H9 (cell line): ENCODE results near the gene NFATC1. TPM values are rescaled to one million over a fixed set of nuclear protein-coding genes. Genes with fewer than 3 reads are reported as not detected.

Experiments used
- DNase-seq: peaks from one replicate; pipeline ENCODE4 v3.0.0-alpha.2; 2017
- H2AFZ ChIP-seq: one replicate; pipeline ENCODE4 v1.6.1; 2013; ENCODE audit warnings: mild to moderate bottlenecking, low read length, control low read depth, moderate library complexity
- H2AK5ac ChIP-seq: 2 replicates; pipeline ENCODE4 v1.6.1; 2013; ENCODE audit warnings: low read length, control low read depth, mixed read lengths; ENCODE audit not compliant: insufficient read length
- H2BK120ac ChIP-seq: one replicate; pipeline ENCODE4 v1.6.1; 2013; ENCODE audit warnings: low read depth, mild to moderate bottlenecking, low read length, control low read depth, inconsistent platforms; ENCODE audit not compliant: poor library complexity, severe bottlenecking
- H2BK12ac ChIP-seq: 2 replicates; pipeline ENCODE4 v1.6.1; 2013; ENCODE audit warnings: low read length, control low read depth, mixed read lengths, low read depth; ENCODE audit not compliant: insufficient read length
- H2BK15ac ChIP-seq: 2 replicates; pipeline ENCODE4 v1.6.1; 2013; ENCODE audit warnings: low read depth, low read length, control low read depth
- H2BK20ac ChIP-seq: one replicate; pipeline ENCODE4 v1.6.1; 2013; ENCODE audit warnings: low read depth, mild to moderate bottlenecking, low read length, control low read depth, inconsistent platforms; ENCODE audit not compliant: poor library complexity, severe bottlenecking
- H2BK5ac ChIP-seq: 2 replicates; pipeline ENCODE4 v1.6.1; 2013; ENCODE audit warnings: low read length, control low read depth, mixed read lengths; ENCODE audit not compliant: insufficient read length
- H3K14ac ChIP-seq: 2 replicates; pipeline ENCODE4 v1.6.1; 2013; ENCODE audit warnings: low read length, control low read depth; ENCODE audit not compliant: insufficient read depth
- H3K18ac ChIP-seq: 2 replicates; pipeline ENCODE4 v1.6.1; 2013; ENCODE audit warnings: low read depth, mild to moderate bottlenecking, mixed read lengths, low read length, control low read depth; ENCODE audit not compliant: insufficient read length
- H3K23ac ChIP-seq: 2 replicates; pipeline ENCODE4 v1.6.1; 2013; ENCODE audit warnings: low read length, control low read depth, mixed read lengths, low read depth; ENCODE audit not compliant: insufficient read length
- H3K23me2 ChIP-seq: 2 replicates; pipeline ENCODE4 v1.6.1; 2013; ENCODE audit warnings: low read depth, mild to moderate bottlenecking, mixed read lengths, low read length, control low read depth; ENCODE audit not compliant: insufficient read length, poor library complexity, severe bottlenecking
- H3K27ac ChIP-seq: 2 replicates; pipeline ENCODE4 v1.5.1; 2013; ENCODE audit warnings: low read length, control low read depth, mixed read lengths, low read depth; ENCODE audit not compliant: insufficient read length
- H3K27me3 ChIP-seq: 2 replicates; pipeline ENCODE4 v1.6.1; 2013; ENCODE audit warnings: low read length, control low read depth, inconsistent platforms; ENCODE audit not compliant: insufficient read depth
- H3K4ac ChIP-seq: 2 replicates; pipeline ENCODE4 v1.6.1; 2013; ENCODE audit warnings: low read depth, mild to moderate bottlenecking, control low read depth, inconsistent platforms, low read length, moderate library complexity
- H3K4me1 ChIP-seq: 2 replicates; pipeline ENCODE4 v1.6.1; 2013; ENCODE audit warnings: low read length, control low read depth, inconsistent platforms; ENCODE audit not compliant: insufficient read depth
- H3K4me2 ChIP-seq: 2 replicates; pipeline ENCODE4 v1.6.1; 2013; ENCODE audit warnings: low read length, control low read depth, mixed read lengths; ENCODE audit not compliant: insufficient read length, insufficient read depth
- H3K56ac ChIP-seq: 2 replicates; pipeline ENCODE4 v1.6.1; 2013; ENCODE audit warnings: low read depth, mild to moderate bottlenecking, mixed read lengths, low read length, control low read depth; ENCODE audit not compliant: insufficient read length
- H3K79me1 ChIP-seq: 2 replicates; pipeline ENCODE4 v1.6.1; 2013; ENCODE audit warnings: low read depth, mild to moderate bottlenecking, moderate library complexity, low read length, control low read depth, inconsistent platforms; ENCODE audit not compliant: insufficient read depth, poor library complexity, severe bottlenecking
- H3K79me2 ChIP-seq: 2 replicates; pipeline ENCODE4 v1.6.1; 2013; ENCODE audit warnings: low read length, control low read depth, inconsistent platforms; ENCODE audit not compliant: insufficient read depth
- H3K9ac ChIP-seq: 2 replicates; pipeline ENCODE4 v1.6.1; 2013; ENCODE audit warnings: low read length, control low read depth, mixed read lengths; ENCODE audit not compliant: insufficient read length; ENCODE audit errors: extremely low read depth
- H3K9me3 ChIP-seq: one replicate; pipeline ENCODE4 v1.6.1; 2013; ENCODE audit warnings: low read depth, low read length, inconsistent platforms; ENCODE audit not compliant: control insufficient read depth
- H3T11ph ChIP-seq: one replicate; pipeline ENCODE4 v1.6.1; 2013; ENCODE audit warnings: mild to moderate bottlenecking, low read length, control low read depth, inconsistent platforms
- H4K20me1 ChIP-seq: one replicate; pipeline ENCODE4 v1.6.1; 2013; ENCODE audit not compliant: control insufficient read depth, insufficient read length, insufficient read depth
- H4K5ac ChIP-seq: 2 replicates; pipeline ENCODE4 v1.6.1; 2013; ENCODE audit warnings: low read depth, mild to moderate bottlenecking, mixed read lengths, low read length, control low read depth; ENCODE audit not compliant: insufficient read length
- H4K8ac ChIP-seq: replicated peaks from 2 replicates; pipeline ENCODE4 v1.6.1; 2013; ENCODE audit warnings: low read length, control low read depth, mixed read lengths, low read depth; ENCODE audit not compliant: insufficient read length
- H4K91ac ChIP-seq: 2 replicates; pipeline ENCODE4 v1.6.1; 2013; ENCODE audit warnings: low read depth, mild to moderate bottlenecking, moderate library complexity, mixed read lengths, low read length, control low read depth; ENCODE audit not compliant: insufficient read length
- H3K27ac Mint-ChIP-seq, 3 experiments: 2 replicates in 2 of 3; 3 replicates in 1 of 3; pipeline ENCODE4 v1.8.0; 2020 to 2021; ENCODE audit warnings: mixed read lengths in 3 of 3, mild to moderate bottlenecking in 1 of 3, moderate library complexity in 1 of 3
- H3K27me3 Mint-ChIP-seq: 2 replicates; pipeline ENCODE4 v1.8.0; 2021; ENCODE audit warnings: low read depth, mild to moderate bottlenecking, moderate library complexity, mixed read lengths
- H3K36me3 Mint-ChIP-seq, 3 experiments: 2 replicates in 2 of 3; 3 replicates in 1 of 3; pipeline ENCODE4 v1.8.0; 2020 to 2021; ENCODE audit warnings: low read depth in 3 of 3, mixed read lengths in 3 of 3; ENCODE audit not compliant: insufficient read depth in 1 of 3
- H3K4me1 Mint-ChIP-seq, 2 experiments: 2 replicates each; pipeline ENCODE4 v1.8.0; 2020; ENCODE audit warnings: mixed read lengths in 2 of 2
- H3K4me3 Mint-ChIP-seq, 2 experiments: 2 replicates in 1 of 2; 3 replicates in 1 of 2; pipeline ENCODE4 v1.8.0; 2020 to 2021; ENCODE audit warnings: mild to moderate bottlenecking in 2 of 2, mixed read lengths in 2 of 2, moderate library complexity in 1 of 2
- H3K9me3 Mint-ChIP-seq, 2 experiments: 2 replicates in 1 of 2; 3 replicates in 1 of 2; pipeline ENCODE4 v1.8.0; 2020; ENCODE audit warnings: mild to moderate bottlenecking in 2 of 2, mixed read lengths in 2 of 2, moderate library complexity in 1 of 2
- CTCF ChIP-seq: fragments of 200-600 bp; sonication (generic); conservative IDR thresholded peaks from 3 replicates; pipeline ENCODE4 v1.8.0; 2021; ENCODE audit warnings: antibody characterized with exemption, mild to moderate bottlenecking
- WGBS: extraction: QIAGEN DNeasy Blood & Tissue Kit; methylation state at CpG from one replicate; pipeline ENCODE4 v1.1.7; 2013; ENCODE audit warnings: missing lambda C conversion rate, low lambda C conversion rate, mixed read lengths; ENCODE audit not compliant: insufficient read length; ENCODE audit errors: extremely low coverage; 5-methylcytosine and 5-hydroxymethylcytosine counted together
- total RNA-seq: library from RNA; stranded (reverse); gene quantifications from 2 replicates; pipeline ENCODE4 v1.2.1, GENCODE V29; 2021

The NFATC1 gene
- total RNA-seq, 1 experiment from 2014 or later, result 5.5 TPM

GRCh38 chr18:79518683-79519128, 123.0 kb downstream of the NFATC1 start:
- Histone ChIP-seq H2AK5ac (no peak overlapping the region), H2BK120ac (no peak overlapping the region), H3K27me3 (no peaks in the 10 kb centered on the region), H4K20me1 (no peaks in the 10 kb centered on the region), H3K4me1 (no peaks in the 10 kb centered on the region), H2BK15ac (no peak overlapping the region), H4K91ac (no peak overlapping the region), H4K5ac (no peak overlapping the region), H3K23ac (no peak overlapping the region), H3K79me2 (no peaks in the 10 kb centered on the region), H2BK12ac (no peak overlapping the region), H3K9me3 (no peaks in the 10 kb centered on the region), H3K79me1 (no peaks in the 10 kb centered on the region), H2BK20ac (no peak overlapping the region), H3K18ac (no peak overlapping the region), H3K23me2 (no peaks in the 10 kb centered on the region), H3K27ac (no peak overlapping the region), H3K4me2 (no peak overlapping the region), H2AFZ (no peak overlapping the region), H3T11ph (no peak overlapping the region), H4K8ac (no peak overlapping the region), H2BK5ac (no peak overlapping the region), H3K9ac (no peak overlapping the region), H3K4ac (no peak overlapping the region), H3K56ac (no peak overlapping the region), H3K14ac (no peak overlapping the region; the same call in 1 of the 2 replicates)
- peaks cover 2% of the 10 kb centered on the region; the same call in 1 of the 2 replicates for H3K27me3 Mint-ChIP-seq
- peaks cover 0 to 13% of the 10 kb centered on the region in 2 experiments; a peak in 1 of 4 replicates for H3K4me1 Mint-ChIP-seq
- no peak overlapping the region for H3K27ac Mint-ChIP-seq
- H3K4me3 Mint-ChIP-seq, result no peak overlapping the region
- peak; percentile 9 for DNase-seq
- no peaks in the 10 kb centered on the region for H3K9me3 Mint-ChIP-seq
- no peaks in the 10 kb centered on the region for H3K36me3 Mint-ChIP-seq
- TF ChIP-seq CTCF, result no peak
- no CpG with 5 or more reads among the region's 14 CpGs for WGBS
